SU-DHL-6 (cell line): ENCODE data around the gene MTF1.

Experiments used
- CTCF ChIP-seq: fragments of 200-600 bp; sonication (generic); IDR thresholded peaks from one replicate; pipeline ENCODE4 v1.5.1; 2017; ENCODE audit warnings: antibody characterized with exemption, mild to moderate bottlenecking, low read length, moderate library complexity; ENCODE audit not compliant: insufficient read depth, poor library complexity, severe bottlenecking
- EZH2phosphoT487 ChIP-seq: fragments of 200-600 bp; sonication (generic), shearing (Covaris generic); conservative IDR thresholded peaks from 2 replicates; pipeline ENCODE4 v1.6.1; 2018; ENCODE audit warnings: mild to moderate bottlenecking, antibody characterized with exemption, low read length, moderate library complexity, mixed read lengths

DNA sequence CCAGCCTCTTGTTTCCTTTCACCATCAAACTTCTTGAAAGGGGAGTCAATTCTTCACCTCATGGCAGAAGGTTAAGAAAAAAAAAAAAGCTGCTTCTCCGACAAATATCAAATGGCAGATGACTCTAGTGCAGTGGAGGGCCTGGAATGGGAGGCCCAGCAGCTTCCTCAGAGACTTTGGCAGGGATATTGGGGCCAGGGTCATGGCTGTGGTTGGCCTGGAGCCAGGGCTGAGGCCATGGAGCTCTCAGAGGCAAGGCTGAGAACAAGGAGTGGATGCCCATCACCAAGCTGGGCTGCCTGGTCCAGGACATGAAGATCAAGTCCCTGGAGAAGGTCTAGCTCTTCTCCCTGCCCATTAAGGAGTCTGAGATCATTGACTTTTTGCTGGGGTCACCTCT lies 18.7 kb downstream of the MTF1 start:
- TF ChIP-seq CTCF = no peak
- no peak for TF ChIP-seq EZH2phosphoT487
